Stimulated activated CD4-positive, alpha-beta T cell treated with anti-CD3 and anti-CD28 coated beads, Interleukin-1b, Interleukin-23, amount 100 ng/mL, for 48 hours (primary cell): Measurements from ENCODE around the gene PPP1R9B.
A peak's percentile ranks its signal among the peaks of the same experiment; 100 is the strongest.

Experiments used
- DNase-seq: peaks from one replicate; pipeline ENCODE4 v3.0.0-alpha.2; 2020

Gene PPP1R9B

DNA sequence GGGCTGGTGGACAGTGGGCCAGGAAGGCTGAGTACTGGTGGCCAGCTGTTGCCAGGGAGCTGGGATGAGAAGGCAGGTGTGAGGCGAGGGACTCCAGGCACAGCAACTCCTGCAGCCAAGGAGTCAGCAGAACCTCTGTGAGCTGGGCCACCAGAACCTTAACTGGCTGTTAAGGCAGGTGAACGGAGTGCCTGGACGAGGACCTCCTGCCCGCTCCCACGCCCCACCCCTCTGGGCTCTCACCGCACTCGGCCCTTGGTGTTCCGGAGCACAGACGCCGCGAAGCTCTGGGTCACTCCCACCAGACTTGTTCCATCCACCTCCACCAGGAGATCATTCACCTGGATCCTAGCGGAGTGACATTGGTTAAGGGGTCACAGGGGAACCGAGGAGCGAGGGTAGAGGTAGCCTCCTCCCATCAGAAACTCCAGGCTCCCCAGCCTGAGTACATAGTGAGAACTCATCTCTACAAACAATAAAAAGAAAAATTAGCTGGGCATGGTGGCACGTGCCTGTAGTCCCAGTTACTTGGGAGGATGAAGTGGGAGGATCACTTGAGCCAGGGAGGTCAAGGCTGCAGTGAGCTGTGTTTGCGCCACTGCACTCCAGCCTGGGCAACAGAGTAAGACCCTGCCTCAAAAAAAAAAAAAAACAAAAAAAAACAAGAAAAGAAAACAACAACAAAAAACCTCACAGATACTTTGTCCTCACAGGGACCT lies 9.3 kb downstream of the PPP1R9B start:
- no peak for DNase-seq

DNA sequence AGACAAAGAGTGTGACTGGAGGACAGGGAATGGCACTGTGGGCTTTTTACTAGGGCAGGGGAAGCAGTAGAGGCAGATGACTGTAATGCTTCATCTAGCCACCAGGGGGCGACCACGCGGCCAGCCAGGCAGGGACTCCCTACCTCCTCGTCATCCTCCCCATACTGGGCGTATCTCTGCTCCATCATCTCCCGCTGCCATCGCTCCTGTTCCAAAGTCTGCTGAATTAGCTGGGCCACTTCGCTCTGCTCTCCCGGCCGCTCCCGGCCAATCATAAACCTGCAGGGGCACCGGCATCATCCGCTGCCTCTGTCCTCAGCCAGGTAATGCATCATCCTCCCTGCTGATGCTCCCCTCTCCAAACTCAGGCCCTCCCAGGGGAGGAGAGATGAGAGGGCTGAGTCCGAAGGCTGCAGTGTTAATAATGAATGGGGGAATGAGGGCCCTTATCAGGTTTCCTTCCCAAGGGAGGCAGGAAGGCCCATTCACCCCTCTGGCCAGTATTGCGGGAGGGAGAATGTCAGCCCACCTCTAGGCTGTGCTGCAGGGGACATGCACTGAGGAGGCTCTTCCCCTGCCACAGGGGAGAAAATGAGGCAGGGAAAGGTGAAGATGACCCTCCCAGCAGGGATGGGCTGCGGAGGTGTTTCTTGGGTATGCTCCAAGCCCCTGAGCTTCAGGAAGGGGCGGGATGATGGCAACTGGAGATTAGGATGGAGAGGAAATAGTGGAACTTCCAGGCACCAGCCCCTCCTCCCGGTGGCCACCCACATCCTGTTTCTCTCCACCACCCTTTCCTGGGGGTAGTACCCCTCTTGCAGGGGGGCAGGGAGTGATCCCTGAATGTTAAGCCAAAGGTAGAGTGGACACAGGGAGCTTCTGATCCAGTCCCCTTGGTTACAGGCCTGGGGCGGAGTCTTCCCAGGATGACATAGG lies 10.3 kb downstream of the PPP1R9B start:
- peak; percentile 83 for DNase-seq

DNA sequence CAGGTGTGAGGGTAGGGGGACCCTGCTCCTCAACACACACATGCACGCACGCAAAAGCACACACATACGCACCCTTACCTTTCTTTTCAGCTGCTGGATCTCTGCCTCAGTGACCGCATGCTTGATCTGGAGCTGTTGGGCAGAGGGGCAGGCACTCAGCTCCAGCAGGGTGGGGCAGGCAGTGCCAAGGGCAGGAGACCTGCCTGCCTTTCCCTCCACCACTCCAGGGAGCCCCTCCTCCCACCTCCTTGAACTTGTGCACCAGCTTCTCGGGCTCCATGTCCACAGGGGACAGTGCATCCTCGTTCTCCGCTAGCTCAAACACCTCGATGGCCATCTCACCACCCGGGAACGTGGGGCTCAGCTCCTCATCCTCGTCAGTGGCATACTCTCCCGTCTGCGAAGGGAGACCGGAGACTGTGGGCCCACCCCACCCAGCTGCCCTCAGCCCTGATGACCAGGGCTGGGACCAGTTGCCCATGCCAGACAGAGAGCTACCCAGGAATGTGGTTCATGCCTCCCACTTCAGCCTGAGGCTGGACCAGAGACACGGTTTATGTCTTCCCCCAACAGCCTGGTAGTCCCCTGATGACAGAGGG lies 11.2 kb downstream of the PPP1R9B start:
- no peak for DNase-seq

DNA sequence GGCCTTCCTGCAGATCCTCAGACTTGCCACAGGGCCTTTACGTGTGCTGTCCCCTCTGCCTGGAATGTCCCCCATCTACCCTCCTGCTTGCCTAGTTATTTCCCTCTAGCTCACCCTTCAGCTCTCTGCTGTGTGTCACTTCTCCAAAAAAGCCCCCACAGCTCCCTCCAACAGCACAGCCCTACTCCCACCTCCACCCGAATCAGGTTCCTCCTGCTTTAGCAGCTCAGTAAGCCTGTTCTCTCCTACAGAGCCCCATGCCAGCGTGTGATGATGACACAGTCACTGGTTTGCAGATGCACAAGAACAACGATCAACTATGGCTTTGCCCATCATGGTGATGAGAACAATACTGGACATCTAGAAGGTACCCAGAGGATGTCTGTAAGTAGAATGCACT lies 13.4 kb downstream of the PPP1R9B start:
- DNase-seq = no peak

DNA sequence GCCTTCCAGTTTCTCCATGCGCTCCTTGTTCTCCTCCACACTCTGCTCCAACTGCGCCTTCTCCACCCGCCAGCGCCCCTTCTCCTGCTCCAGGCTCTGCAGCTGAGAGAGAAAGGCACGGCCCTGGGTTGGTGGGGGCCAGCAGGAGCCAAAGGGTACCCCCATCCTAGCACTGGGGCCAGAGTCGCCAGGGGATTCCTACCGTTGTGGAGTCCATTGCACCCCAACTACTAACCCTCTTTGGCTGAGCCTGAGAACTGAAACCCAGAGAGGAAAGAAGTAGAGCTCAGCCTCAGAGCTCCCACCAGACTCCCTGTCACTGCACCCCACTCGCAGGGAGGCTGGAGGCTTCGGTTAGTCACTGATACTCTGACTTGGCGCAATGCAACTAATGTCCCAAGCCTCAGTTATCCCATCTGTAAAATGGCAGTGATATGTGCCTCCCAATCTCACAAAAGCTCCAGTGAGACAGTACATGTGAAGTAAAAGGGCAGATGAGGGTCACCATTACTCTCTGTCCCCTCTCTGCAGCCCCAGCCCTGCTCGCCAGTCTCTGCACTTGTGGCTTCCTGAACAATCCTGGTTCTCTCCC lies 14.3 kb downstream of the PPP1R9B start:
- DNase-seq = no peak

DNA sequence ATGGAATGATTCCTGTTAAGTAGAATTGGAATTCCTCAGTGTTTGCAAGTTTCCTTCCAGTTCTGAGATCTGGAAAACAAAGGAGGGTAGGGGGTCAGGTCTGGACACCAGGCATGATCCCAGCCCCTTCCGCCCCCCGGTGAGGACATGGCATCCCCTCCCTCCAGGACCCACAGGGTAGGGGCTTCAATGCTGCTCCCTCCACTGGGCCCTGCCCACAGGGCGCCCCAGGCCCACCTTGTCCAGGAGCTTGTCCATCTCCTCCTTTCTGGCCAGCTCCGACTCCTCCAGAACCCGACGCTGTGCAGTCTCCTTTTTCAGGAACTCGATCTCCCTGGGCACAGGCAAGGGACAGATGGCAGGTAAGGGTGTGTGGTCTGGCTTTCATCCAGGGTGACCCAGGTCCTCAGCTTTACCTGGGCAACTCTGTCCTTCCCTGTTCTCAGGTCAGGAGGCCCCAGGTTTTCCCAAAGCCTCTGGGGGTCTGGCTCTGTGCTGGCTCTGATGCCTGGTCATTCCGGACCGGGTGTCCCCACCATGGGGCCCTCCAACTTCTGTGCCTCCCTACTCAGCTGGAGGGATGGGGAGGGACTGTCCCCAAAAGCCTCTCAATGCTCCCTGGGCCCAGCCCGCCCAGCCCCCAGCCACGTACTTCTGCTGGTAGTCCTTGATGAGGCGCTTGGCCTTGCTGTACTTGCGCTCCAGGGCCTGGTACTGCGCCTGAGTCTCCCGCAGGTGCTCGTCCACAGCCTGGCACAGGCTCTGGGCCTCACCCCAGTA lies 15.0 kb downstream of the PPP1R9B start:
- DNase-seq = no peak

DNA sequence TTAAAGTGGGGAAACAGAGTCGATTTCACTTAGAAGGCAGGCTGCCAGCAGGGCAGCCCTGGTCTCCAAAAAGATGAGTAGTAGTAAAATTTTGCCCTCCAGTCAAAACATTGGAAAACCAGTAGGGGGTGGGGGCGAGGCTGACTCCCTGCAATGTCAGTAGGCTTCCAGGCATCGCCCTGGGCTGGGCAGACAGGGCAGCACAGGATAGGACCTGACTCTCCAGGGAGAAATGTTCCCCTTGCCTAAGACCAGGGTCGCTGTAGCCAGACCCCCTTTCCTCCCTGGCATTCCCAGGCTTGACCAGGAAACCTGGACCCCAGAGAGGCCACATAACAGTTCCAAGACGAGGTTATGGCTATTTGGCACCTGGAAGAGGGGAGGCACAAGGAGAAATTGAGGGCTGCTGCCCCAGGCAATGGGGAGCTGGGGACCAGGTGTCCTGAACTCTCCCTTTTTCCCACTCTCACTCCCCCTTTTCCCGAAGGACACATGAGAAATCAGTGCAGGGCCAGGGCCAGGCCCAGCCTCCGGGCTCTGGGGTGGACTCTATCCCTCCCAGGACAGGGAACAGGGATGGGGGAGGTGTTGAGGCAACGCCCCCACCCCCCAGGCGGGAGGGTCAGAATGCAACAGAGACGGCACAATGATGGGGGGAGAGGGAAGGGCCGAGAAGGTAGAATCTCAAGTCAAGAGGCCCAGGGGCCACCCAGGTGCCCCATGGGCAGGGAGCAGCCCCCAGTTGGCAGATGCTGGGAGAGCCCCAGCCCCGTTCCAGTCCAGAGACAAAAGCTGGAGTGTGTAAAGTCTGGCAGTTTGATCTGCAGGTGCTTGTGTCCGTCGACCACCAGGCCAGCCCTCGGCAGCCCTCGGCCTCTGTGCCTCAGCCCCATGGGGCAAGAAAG lies 16.0 kb downstream of the PPP1R9B start:
- no peak for DNase-seq

DNA sequence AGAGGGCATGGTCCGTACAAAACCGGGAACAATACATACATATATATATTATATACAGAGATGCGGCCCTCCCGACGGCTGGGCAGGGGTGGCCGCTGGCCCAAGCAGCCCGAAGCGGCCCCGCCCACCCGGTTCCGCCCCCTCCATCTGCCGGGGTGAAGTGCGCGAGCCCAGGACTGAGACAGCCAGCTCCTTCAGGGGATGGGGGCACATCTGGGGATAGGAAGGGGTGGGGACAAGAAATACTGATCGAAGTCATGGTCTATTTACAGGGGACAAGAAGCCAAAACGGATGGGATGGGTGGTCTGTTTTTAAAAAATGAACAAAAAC lies 16.7 kb downstream of the PPP1R9B start:
- DNase-seq = no peak

DNA sequence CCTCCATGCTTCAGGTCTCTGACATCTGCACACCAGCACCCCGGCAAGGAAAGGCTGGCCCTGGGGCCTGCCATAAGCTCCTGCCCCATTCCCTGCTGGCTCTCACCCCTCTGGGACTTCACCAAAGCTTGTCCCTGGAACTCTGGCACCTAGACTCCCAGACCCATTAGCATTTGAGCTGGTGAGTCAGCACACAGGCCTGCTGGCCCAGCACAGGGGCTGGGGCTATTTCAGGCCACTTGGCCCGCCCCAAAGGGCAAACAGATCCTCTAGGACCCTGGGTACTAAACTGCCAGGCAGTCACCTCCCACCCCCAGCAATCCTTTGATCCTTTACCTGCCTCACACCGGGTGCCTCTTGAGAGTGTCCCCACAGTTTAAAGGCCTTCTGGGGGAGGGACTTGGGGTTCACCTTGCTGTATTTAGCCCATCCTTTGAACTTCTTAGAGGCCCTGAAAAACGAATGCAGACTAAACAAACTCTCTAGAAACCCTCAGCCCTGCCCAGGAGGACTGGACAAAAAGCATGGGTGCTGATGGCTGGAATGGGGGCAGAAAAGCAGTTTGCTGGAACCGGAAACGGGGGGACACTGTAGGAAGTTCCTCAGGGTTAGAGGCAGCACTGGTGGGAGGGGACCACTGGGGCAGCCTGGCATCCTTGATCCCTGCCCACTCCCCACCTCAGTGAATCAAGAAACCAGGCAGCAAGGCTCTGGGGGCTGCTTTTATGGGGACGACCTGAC lies 17.3 kb downstream of the PPP1R9B start:
- no peak for DNase-seq

DNA sequence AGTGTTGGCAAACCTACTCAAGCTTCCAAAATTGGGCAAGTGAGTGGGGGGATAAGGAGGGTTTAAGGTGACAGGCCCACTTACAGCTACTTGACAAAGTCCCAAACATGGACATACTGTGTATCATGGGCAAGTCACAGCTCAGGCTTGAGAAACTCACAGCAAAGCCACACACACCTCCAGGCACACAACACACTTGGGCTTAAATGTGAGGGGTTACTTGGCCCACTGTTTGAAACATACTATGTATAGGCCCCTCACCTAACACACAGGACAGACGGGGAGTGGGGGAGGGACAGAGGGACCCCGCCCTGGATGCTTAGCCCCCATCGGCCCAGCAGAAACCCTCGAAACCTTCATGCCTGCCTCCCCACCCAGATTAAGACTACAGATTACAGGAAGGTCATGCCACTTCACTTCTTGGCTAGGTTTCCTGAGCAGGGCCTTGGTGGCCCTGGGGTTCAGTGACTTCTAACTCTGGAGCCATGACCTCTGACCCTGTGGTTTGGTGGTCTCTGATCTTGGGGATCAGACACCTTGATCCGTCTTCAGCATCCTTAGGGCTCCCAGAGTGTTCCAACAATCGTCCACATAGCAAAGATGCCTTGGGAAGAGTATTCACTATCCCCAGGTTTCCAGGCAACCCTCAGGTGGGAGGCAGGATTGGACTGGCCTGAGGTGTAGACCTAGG lies 18.2 kb downstream of the PPP1R9B start:
- DNase-seq = no peak

DNA sequence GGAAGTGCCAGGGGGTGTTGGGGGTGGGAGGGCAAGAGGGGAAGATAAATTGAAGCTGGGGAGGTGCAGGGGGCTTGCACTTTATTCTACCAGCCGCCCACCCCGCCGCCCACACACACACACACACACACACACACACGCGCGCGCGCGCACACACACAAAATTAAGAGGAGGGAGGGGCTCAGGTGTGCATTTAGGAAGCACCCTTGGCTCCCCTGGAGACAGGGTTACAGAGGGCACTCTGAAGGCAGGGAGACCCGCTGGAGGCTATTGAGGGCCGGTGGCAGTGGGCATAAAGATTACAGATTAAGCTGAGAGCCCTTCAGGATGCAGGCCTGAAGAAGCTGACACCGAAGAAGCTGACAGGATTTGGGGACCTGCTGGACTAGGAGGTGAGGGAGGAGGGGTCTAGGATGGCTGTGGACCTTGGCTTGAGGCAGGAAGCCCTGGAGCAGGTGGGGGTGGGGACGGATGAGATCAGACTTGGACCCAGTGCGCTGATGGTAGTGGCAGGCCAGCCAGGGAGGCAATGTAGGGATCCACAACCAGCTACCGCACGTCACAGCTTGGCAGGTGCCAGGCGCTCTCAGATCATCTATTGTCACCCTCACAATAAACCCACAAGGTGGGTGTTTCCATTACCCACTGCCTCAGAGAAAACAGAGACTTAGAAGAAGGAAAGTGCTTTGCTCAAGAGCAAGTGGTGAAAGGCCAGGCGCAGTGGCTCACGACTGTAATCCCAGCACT lies 19.7 kb downstream of the PPP1R9B start:
- DNase-seq = no peak

DNA sequence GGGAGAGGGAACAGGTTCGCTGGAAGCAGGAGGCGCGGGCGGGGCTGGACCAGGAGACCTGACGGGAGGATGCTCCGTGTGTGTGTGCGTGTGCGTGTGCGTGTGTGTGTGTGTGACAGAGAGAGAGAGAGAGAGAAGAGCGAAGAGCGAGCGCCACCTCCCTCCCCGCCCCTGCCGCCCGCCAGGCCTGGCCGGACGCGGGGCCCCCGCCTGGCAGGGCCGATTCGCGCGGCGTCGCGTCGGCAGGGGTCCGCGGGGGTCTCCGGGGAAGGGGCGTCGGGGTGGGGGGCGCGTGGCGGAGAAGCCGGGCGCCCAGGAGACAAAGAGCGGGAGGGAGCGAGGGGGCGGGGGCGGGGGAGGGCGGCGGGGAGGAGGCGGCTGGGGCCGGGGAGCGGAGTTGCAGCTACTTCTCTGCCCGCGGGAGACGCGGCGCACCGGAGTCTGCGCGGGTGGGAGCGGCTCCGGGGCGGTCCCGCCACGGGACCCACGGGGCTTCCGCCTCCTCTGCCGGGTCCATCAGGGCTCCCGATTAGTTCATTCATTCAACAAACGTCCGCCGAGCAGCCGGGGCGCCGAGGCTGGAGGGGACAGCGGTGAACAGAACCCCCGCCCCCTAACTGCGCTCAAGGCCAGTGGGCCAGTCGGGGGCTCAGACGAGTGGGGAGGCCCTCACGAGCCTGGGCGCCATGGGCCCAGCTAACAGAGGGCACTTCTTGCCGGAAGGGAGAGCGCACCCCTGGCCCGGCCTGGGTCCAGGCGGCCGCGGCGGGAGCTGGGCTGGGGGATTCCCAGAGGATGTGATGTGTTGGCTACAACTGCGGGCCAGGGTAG lies 20.5 kb downstream of the PPP1R9B start, which contains the start of gene SAMD14:
Gene SAMD14, minus strand, starts transcription at position 433 of the 831 bp plus-strand sequence. CDS start 5,201 bp downstream, outside the sequence.
- no peak for DNase-seq

DNA sequence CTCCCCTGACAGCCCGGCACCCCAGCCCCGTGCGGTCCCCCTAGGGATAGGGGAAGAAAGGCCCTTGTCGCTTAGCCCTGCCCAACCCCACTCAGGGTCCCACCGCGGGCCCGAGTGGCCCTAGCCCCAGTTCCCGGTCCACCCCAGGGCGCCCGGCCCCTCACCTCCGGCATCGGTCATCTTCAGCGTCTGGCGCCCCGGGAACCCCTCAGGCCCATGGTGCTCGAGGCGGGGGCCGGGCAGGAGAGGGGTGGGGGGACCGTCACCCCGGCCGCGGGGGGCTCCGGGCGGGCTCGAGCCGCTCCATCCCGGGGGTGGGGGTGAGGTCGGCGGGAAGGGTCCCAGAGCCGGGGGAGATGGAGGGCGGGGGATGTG lies 21.1 kb downstream of the PPP1R9B start:
- no peak for DNase-seq

DNA sequence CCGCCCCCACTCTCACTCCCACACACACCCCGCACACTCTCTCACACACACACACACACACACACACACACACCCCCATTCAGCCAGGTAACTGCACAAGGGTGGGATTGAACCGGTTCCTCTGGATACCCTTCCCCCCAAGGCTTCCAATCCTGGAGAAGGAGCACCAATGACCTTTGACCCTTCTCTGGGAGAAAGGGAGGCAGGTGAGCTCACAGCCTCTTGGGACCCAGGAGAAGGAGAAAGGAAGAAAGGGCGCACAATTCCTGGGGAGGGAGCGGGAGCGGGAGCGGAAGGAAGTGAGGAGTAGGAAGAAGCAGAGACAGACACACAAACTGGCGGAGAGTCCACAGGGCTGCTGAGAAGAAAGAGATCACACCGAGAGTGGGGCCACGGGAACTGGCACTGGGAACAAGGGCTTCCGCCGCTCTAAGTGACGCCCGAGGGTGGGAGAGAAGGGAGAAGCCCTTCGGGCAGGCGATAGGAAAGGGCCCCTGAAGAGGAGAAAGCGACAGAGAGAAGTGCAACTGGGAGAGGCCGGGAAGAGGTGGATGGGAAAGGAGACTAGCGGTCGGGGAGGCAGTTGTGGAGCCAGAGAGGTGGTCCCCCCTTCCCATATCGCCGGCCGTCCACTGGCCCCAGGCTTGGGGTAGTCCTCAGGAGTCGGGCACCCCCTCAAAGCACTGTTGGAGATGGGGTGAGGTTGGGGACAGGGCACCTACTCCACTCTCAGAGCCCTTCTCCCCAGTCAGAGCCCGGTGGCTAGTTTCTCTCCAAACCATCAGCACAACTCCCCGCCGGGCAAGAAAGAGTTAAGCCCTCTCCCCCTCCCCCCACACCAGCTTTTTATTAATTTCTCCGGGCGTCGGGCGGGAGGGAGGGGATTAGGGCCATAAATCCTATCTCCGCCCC lies 21.8 kb downstream of the PPP1R9B start:
- DNase-seq = no peak

DNA sequence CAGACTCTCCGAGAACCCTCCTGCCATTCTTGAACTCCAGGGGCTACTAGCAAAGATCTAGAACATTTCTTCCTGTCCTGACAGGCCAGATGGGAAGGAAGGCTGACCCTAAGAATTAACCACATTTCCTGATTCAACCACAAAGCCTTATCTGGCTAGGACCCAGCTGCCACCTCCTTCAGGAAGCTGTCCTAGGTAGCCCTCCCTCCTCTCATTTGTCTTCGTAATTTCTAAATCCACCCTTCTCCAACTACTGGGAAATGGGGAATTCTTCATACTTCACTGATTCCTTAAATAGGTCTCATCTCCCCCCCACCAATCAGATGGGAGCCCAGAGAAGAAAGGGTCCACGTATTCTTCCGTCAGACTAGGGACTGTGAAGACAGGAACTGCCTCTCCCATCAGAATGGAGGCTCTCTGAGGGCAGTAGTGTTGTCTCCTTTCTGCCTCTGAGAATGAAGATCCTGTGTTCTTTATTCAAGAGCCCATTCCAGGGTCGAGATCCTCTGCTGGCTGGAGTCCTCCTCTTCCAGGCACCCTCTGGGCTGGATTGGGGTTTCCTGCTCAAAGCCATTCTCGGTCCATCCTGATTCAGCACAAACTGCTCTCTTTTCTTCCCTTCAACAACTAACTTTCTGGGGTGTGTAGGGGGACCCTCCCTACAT lies 22.6 kb downstream of the PPP1R9B start:
- no peak for DNase-seq

DNA sequence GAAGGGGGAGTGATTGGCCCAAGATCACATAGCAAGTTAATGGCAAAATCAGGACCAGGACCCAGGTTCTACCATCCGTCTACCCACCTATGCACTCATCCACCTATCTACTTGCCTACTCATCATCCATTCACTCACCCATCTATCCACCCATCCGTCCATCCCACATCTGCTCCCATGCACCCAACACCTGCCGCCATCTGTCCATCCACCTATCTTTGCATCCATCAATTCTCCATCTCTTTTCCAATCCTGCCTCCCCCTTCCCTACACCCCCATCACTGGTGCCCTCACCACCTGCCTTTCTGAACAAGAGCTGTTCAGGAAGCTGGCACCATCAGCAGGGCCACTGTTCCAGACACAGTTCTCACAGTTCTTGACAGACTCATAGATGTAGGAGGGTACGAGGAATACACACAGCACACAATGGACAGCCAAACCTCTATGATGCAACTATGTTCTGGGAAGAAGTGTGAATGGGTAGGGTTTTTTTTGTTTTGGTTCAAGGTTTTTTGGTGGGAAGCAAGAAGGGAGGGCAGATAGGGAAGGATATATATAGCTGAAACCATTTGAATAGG lies 25.0 kb downstream of the PPP1R9B start:
- DNase-seq = no peak
